OCI-LY7 (cell line): Measurements from ENCODE around the gene SNAPC1. TPM values are rescaled to one million over a fixed set of nuclear protein-coding genes. Genes with fewer than 3 reads are reported as not detected.

Source experiments
- BruUV-seq: library from RNA; stranded (reverse); fragments of 400-500 nt; replicated peaks from 2 replicates; lab custom pipeline; 2021; lab: Mats Ljungman, UMichigan
- CTCF ChIA-PET: fragments of 300-600 bp; sonication (Branson Sonifier 250); formaldehyde crosslinking; loops from one replicate; lab custom pipeline; 2022; ENCODE audit warnings: antibody characterized with exemption; ENCODE audit not compliant: unreplicated experiment; lab: Charles Lee
- POLR2A ChIA-PET: fragments of 300-600 bp; sonication (Branson Sonifier 250); formaldehyde crosslinking; loops from one replicate; lab custom pipeline; 2022; ENCODE audit warnings: antibody characterized with exemption; lab: Charles Lee
- DNase-seq: peaks from one replicate; pipeline ENCODE4 v3.0.0-alpha.2; 2015; ENCODE audit warnings: low spot score
- H2AFZ ChIP-seq: fragments of 200-600 bp; sonication (generic), shearing (Covaris generic); 2 replicates; pipeline ENCODE4 v1.6.1; 2014; ENCODE audit warnings: mild to moderate bottlenecking, antibody characterized with exemption, low read length, moderate library complexity
- H3K27ac ChIP-seq: fragments of 200-600 bp; sonication (generic); 2 replicates; pipeline ENCODE4 v1.5.1; 2014; ENCODE audit warnings: mixed run types, low read depth, mild to moderate bottlenecking, moderate library complexity, low read length, inconsistent platforms; ENCODE audit not compliant: poor library complexity, severe bottlenecking
- H3K36me3 ChIP-seq: fragments of 200-600 bp; sonication (generic); 2 replicates; pipeline ENCODE4 v1.6.1; 2014; ENCODE audit warnings: mild to moderate bottlenecking, antibody characterized with exemption, low read length, moderate library complexity, mixed read lengths; ENCODE audit not compliant: insufficient read depth
- H3K4me1 ChIP-seq: fragments of 200-600 bp; sonication (generic); 2 replicates; pipeline ENCODE4 v1.5.1; 2014; ENCODE audit warnings: mild to moderate bottlenecking, low read length; ENCODE audit not compliant: insufficient read depth, poor library complexity, severe bottlenecking
- H3K4me2 ChIP-seq: fragments of 200-600 bp; sonication (generic); 2 replicates; pipeline ENCODE4 v1.6.1; 2014; ENCODE audit warnings: mild to moderate bottlenecking, low read length
- H3K4me3 ChIP-seq: fragments of 200-600 bp; sonication (generic); 2 replicates; pipeline ENCODE4 v1.5.1; 2014; ENCODE audit warnings: mild to moderate bottlenecking, low read depth, low read length; ENCODE audit not compliant: poor library complexity, severe bottlenecking
- H3K79me2 ChIP-seq: fragments of 200-600 bp; sonication (generic); 2 replicates; pipeline ENCODE4 v1.6.1; 2016; ENCODE audit warnings: low read depth, mild to moderate bottlenecking, low read length, moderate library complexity, mixed read lengths; ENCODE audit not compliant: insufficient read depth
- H3K9me2 ChIP-seq: fragments of 200-600 bp; sonication (generic); 2 replicates; pipeline ENCODE4 v1.6.1; 2016; ENCODE audit warnings: mild to moderate bottlenecking, low read length, mixed read lengths; ENCODE audit not compliant: insufficient read depth
- H3K9me3 ChIP-seq: fragments of 200-600 bp; sonication (generic); 2 replicates; pipeline ENCODE4 v1.6.1; 2014; ENCODE audit warnings: mild to moderate bottlenecking, mixed run types, low read length, mixed read lengths
- H4K20me1 ChIP-seq: fragments of 200-600 bp; sonication (generic); 2 replicates; pipeline ENCODE4 v1.6.1; 2014; ENCODE audit warnings: mild to moderate bottlenecking, antibody characterized with exemption, low read length, moderate library complexity, mixed read lengths; ENCODE audit not compliant: insufficient read depth
- CTCF ChIP-seq: fragments of 200-600 bp; sonication (generic); conservative IDR thresholded peaks from 2 replicates; pipeline ENCODE4 v1.5.1; 2014; ENCODE audit warnings: mild to moderate bottlenecking, antibody characterized with exemption, low read length, moderate library complexity, mixed read lengths
- EZH2phosphoT487 ChIP-seq: fragments of 200-600 bp; sonication (generic); IDR thresholded peaks from 2 replicates; pipeline ENCODE4 v1.6.1; 2018; ENCODE audit warnings: low read depth, borderline replicate concordance, mild to moderate bottlenecking, mixed run types, antibody characterized with exemption, low read length, moderate library complexity, mixed read lengths
- intact Hi-C: fragments of 100-400 bp; cut with micrococcal nuclease; formaldehyde crosslinking; loops from one replicate; pipeline ENCODE4 v1.10.0; 2022; ENCODE audit not compliant: unreplicated experiment
- total RNA-seq, 2 experiments: library from RNA; depleted of rRNA in 1 of 2; stranded (reverse); fragments of >200 nt in 1 of 2; shearing (Covaris generic) in 1 of 2; gene quantifications; 2 replicates each; pipeline ENCODE4 v1.2.3, GENCODE V29; 2014 to 2022

The SNAPC1 gene
- total RNA-seq, 2 experiments from 2014 or later: 10.5 to 12.1 TPM

- no peak overlapping the region for H3K4me3 ChIP-seq
- no peaks in the 10 kb centered on the region for H3K9me3 ChIP-seq
- H3K4me1 ChIP-seq: no peaks in the 10 kb centered on the region
- CTCF ChIA-PET: no interaction called here
- no peaks in the 10 kb centered on the region for H3K9me2 ChIP-seq
- intact Hi-C loops: no loop called here
- no peaks in the 10 kb centered on the region for H3K79me2 ChIP-seq
- H3K27ac ChIP-seq: no peak overlapping the region
- no peaks in the 10 kb centered on the region for H4K20me1 ChIP-seq
- no peak overlapping the region for H2AFZ ChIP-seq
- H3K36me3 ChIP-seq: no peaks in the 10 kb centered on the region
- H3K4me2 ChIP-seq: no peak overlapping the region
- POLR2A ChIA-PET: interaction anchor here (0.5 to 0.6 kb wide), 4 partner anchors 17 to 620 kb away, joined by 3 to 4 read pairs (median 3); no protein-coding TSS in a partner anchor
- DNase-seq: no peak
- no TSS peak for BruUV-seq
- TF ChIP-seq EZH2phosphoT487: no peak
- no peak for TF ChIP-seq CTCF
These were observed 39.9 kb downstream of the SNAPC1 start for GRCh38 chr14:61802010-61802568.

- POLR2A ChIA-PET: interaction anchor here (0.6 to 0.7 kb wide), 3 partner anchors 14 to 1028 kb away, joined by 3 to 4 read pairs (median 3); no protein-coding TSS in a partner anchor
These were observed 41.5 kb downstream of the SNAPC1 start for GRCh38 chr14:61803755-61804154.

More at GRCh38 chr14:61803755-61804154, 41.5 kb downstream of the SNAPC1 start:
- Histone ChIP-seq H3K9me3 (no peaks in the 10 kb centered on the region), H3K79me2 (no peaks in the 10 kb centered on the region), H3K27ac (no peak overlapping the region), H3K4me3 (no peak overlapping the region), H4K20me1 (no peaks in the 10 kb centered on the region), H3K4me2 (no peak overlapping the region), H3K36me3 (no peaks in the 10 kb centered on the region), H2AFZ (no peak overlapping the region), H3K9me2 (no peaks in the 10 kb centered on the region), H3K4me1 (no peaks in the 10 kb centered on the region)
- intact Hi-C loops: no loop called here
- DNase-seq: peak; percentile 28
- no peak for TF ChIP-seq EZH2phosphoT487
- TF ChIP-seq CTCF: no peak
- CTCF ChIA-PET: no interaction called here
- BruUV-seq: no TSS peak
